Neutrophil (primary cell): ENCODE data around the gene LRCH2.

Experiments used
- H3K27ac ChIP-seq: fragments of 200-600 bp; sonication (generic); 2 replicates; pipeline ENCODE4 v1.5.1; 2016; ENCODE audit warnings: mild to moderate bottlenecking, moderate library complexity
- H3K27me3 ChIP-seq: fragments of 200-600 bp; sonication (generic); 2 replicates; pipeline ENCODE4 v1.6.0; 2016; ENCODE audit warnings: mild to moderate bottlenecking
- H3K36me3 ChIP-seq: fragments of 200-600 bp; sonication (generic); 2 replicates; pipeline ENCODE4 v1.5.1; 2017
- H3K4me1 ChIP-seq, 2 experiments: fragments of 200-600 bp in 1 of 2; sonication (generic) in 1 of 2; 1 replicate in 1 of 2; 2 replicates in 1 of 2; pipeline versions ENCODE4 v1.5.1 to v1.6.1; 2013 to 2016; ENCODE audit warnings: low read depth in 1 of 2, low read length in 1 of 2, mild to moderate bottlenecking in 1 of 2, moderate library complexity in 1 of 2; ENCODE audit not compliant: control insufficient read depth in 1 of 2, insufficient read depth in 1 of 2
- H3K4me3 ChIP-seq, 2 experiments: fragments of 200-600 bp in 1 of 2; sonication (generic) in 1 of 2; 1 replicate in 1 of 2; 2 replicates in 1 of 2; pipeline ENCODE4 v1.5.1; 2013 to 2016; ENCODE audit warnings: low read depth in 1 of 2, low read length in 1 of 2, mild to moderate bottlenecking in 1 of 2, moderate library complexity in 1 of 2
- H3K9me3 ChIP-seq: fragments of 200-600 bp; sonication (generic); 2 replicates; pipeline ENCODE4 v1.5.1; 2016
- CTCF ChIP-seq: fragments of 200-600 bp; sonication (generic); IDR thresholded peaks from 2 replicates; pipeline ENCODE4 v1.5.1; 2016; ENCODE audit warnings: antibody characterized with exemption

The LRCH2 gene

DNA sequence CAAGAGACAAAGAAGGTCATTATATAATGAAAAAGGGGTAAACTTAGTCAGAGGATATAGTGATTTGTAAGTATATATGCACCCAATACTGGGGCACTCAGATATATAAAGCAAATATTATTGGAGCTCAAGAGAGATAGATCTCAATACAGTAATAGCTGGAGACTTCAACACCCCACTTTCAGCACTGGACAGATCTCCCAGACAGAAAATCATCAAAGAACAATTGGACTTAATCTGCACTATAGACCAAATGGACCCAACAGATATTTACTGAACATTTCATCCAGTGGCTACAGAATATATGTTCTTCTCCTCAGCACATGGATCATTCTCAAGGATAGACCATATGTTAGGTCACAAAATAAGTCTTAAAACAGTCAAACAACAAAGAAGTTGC is 91.8 kb downstream of the LRCH2 start:
- H3K9me3 ChIP-seq, result no peaks in the 10 kb centered on the region
- no peaks in the 10 kb centered on the region for H3K4me1 ChIP-seq
- H3K4me3 ChIP-seq, result no peak overlapping the region
- H3K36me3 ChIP-seq, result no peaks in the 10 kb centered on the region
- TF ChIP-seq CTCF, result no peak
- H3K27me3 ChIP-seq, result no peaks in the 10 kb centered on the region
- H3K27ac ChIP-seq, result no peak overlapping the region

- no peak overlapping the region for H3K27ac ChIP-seq
- H3K4me3 ChIP-seq, result no peak overlapping the region
- no peaks in the 10 kb centered on the region for H3K36me3 ChIP-seq
- no peaks in the 10 kb centered on the region for H3K27me3 ChIP-seq
- TF ChIP-seq CTCF, result no peak
- H3K9me3 ChIP-seq, result no peaks in the 10 kb centered on the region
- no peaks in the 10 kb centered on the region for H3K4me1 ChIP-seq
These were observed 95.9 kb downstream of the LRCH2 start for GRCh38 chrX:115138040-115138439.

DNA sequence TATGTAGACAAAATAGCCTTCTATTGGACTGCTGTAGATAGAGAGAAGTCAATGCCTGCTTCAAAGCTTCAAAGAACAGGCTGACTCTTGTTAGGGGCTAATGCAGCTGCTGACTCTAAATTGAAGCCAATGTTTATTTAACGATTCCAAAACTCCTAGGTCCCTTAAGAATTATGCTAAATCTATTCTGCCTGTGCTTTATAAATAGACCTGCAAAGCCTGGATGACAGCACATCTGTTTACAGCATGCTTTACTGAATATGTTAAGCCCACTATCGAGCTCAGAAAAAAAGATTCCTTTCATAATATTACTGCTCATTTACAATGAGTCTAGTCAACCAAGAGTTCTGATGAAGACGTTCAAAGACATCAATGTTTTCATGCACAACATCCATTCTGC is 99.5 kb downstream of the LRCH2 start:
- Histone ChIP-seq H3K4me1 (no peaks in the 10 kb centered on the region), H3K27ac (no peak overlapping the region), H3K27me3 (no peaks in the 10 kb centered on the region), H3K4me3 (no peak overlapping the region), H3K9me3 (no peaks in the 10 kb centered on the region), H3K36me3 (no peaks in the 10 kb centered on the region)
- no peak for TF ChIP-seq CTCF

DNA sequence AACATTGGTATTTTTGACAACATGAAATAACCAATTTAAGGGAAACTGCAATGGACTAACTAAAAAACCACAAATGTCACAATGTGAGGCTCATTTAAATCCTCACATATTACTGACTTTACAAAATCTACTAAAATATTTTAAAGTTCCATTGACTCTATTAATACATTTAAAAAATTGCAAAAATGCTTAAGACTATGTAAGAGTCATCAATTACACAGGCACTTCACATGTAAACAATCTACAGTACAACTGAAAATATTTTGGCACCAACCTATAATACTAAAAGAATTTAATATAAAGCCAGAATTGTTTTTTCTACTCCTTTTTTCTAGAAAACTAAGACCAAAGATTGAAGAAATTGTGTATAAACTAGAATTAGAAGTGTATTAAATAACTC is 121.5 kb downstream of the LRCH2 start:
- H3K36me3 ChIP-seq, result no peaks in the 10 kb centered on the region
- no peak overlapping the region for H3K27ac ChIP-seq
- H3K27me3 ChIP-seq, result no peaks in the 10 kb centered on the region
- no peak for TF ChIP-seq CTCF
- no peak overlapping the region for H3K4me3 ChIP-seq
- H3K4me1 ChIP-seq, result no peaks in the 10 kb centered on the region
- no peaks in the 10 kb centered on the region for H3K9me3 ChIP-seq

- Histone ChIP-seq H3K36me3 (no peaks in the 10 kb centered on the region), H3K4me1 (no peaks in the 10 kb centered on the region), H3K4me3 (no peak overlapping the region), H3K9me3 (no peaks in the 10 kb centered on the region), H3K27ac (no peak overlapping the region), H3K27me3 (no peaks in the 10 kb centered on the region)
- no peak for TF ChIP-seq CTCF
These were observed 135.0 kb downstream of the LRCH2 start for GRCh38 chrX:115098897-115099296.

- no peaks in the 10 kb centered on the region for H3K36me3 ChIP-seq
- H3K4me1 ChIP-seq, result no peaks in the 10 kb centered on the region
- no peaks in the 10 kb centered on the region for H3K27me3 ChIP-seq
- H3K4me3 ChIP-seq, result no peak overlapping the region
- no peak for TF ChIP-seq CTCF
- no peak overlapping the region for H3K27ac ChIP-seq
- no peaks in the 10 kb centered on the region for H3K9me3 ChIP-seq
These were observed 140.7 kb downstream of the LRCH2 start for GRCh38 chrX:115093191-115093590.
